GM18873 (cell line): ENCODE results near the gene MEIS2.

ENCODE experiments used
- ATAC-seq: cut with Tn5 transposase; IDR thresholded peaks from one replicate; pipeline ENCODE4 v1.9.1; 2021; ENCODE audit warnings: mild to moderate bottlenecking, moderate library complexity, moderate number of reproducible peaks; ENCODE audit not compliant: unreplicated experiment, low FRiP score

Gene MEIS2

DNA sequence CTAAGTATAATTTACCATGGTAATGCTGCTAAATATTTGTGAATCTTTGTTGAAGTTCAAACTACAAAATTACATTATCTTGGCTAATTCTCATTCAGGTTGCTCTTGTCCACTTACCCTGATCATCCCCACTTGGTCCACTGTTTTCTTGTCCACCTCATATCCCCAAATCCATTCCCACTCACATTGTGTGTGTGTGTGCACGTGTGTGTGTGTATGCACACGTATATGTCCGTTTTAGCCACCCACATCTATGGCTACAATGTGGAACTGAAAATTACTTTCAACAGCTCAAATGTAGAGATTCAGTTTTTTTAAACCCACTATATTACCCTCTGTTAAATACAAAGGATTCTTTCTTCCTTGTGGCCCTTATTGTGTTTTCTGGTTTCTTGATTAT lies 15.2 kb upstream of the MEIS2 start:
- ATAC-seq, result no peak

DNA sequence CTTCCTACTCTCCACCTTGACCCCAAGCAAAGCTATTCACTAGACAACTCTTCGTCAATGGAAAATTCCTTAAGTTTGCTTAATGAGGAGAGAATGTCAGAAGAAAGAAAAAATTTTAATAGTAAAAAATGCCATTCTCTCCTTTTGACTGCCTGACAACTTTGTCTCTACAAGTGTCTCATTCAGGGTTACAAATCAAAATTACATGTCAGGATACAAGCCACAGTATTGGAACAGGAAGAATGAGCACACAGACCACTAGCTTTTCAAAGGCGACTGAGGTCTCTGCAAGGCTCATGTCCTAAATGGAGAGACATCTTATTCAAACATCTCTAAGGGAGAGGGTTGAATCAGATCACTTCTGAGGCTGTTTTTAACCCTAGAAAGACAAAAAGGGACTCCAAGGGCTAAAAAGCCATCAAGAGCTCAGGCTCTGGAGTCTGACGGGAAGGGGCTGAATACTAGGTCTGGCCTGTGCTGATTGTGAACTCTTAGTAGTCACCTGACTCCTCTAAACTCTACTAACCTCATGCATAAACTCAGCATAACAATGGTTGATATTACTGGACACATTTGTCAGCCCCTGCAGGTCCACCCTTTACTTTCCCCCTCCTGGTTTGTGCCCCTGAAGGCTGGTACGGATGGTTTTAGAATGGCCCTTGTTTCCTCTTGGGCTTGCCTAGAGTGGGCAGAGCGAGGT lies 12.8 kb upstream of the MEIS2 start:
- no peak for ATAC-seq

DNA sequence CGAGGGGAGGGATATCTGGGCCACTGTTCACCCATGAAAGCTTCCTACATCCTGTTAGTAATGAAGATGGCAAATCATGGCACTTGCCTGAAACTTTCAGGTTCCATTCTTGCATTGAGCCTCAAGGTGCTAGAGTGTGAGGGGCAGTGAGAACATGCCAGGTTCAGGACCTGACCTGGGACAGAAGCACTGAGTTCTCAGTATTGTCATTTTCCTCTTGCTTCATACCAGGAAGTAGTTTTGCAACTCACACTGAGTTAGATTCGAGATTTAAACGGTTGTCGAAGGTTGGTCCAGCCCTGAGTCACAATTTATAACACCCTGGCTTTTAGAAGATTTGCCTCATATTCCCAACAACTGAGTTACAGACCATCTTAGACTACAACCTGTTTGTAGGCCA lies 11.8 kb upstream of the MEIS2 start:
- ATAC-seq, result no peak

DNA sequence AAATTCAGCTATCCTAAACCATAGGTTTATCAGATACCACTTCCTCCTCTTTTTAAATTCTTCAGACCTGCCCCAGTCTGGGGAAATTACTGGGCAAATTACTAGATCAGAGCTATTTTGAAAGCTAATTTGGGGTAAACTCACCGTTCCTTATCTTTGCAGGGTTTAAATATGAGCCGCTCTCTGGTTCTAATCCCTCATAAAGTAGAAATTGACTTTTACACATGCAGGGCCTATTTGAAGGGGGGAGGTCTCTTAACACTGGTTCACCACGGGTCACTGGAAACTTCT lies 11.0 kb upstream of the MEIS2 start:
- no peak for ATAC-seq

DNA sequence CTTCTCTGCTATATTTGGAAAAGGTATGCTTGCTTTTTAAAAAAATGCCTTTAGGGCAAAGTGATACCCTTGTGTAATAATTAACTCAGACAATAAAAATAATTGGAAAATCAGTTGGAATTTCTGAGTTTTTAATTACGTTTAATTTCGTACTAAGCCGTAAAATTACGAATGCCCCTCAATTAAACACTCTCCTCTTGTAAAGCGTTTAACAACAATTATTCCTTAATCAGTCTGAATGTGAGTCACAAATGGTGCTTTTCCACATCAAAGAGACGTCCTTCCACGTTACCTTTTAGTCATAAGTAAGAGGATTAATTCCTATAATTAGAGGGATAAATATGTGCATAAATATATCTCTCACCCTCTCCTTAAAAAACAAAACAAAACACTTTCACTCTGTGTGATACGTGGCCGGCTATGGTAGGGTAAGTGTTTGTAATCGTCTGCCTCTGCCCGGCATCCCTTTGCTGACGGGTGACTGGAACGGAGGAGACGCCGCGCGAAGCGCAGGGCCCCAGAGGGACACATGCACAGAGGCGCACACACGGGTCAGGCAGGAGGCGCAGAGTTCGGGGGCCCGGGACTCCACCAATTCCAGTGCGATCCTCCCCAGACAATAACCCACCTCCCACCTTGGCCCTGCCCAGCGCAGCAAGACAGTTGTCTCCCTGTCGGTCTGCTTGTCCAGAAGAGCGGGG lies 9.7 kb upstream of the MEIS2 start:
- ATAC-seq, result no peak

DNA sequence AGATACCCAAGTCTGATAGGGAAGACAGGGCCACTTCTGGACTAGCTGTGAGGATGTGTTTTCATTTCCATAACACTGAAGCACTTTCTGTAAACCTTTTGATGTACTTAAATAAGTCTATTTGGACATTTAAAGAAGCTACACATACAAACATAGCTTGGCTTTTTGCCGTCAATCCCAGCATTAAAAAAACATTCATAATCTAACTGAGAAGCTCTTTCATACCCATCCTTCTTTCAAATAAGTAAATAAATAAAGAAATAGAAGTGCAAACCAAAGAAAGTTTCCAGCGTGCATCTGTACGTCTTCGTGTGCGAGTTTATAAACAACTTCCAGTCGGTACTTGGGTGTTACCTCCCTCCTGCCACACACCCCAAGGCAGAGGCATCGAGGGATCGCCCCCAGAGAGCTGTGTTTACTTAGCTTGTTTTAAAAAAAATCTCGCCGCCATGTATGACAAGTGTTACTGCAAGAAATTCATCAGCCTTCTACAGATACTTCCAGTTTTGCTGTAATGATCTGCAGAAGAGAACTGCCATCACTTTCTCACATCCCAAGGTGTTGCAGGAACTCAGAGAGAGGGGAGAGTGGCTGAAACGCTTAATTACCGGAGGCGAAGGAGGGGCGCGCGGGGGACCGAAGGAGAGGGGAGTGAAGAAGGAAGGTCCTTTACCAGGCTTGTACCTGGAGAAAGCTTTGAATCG lies 9.0 kb upstream of the MEIS2 start:
- no peak for ATAC-seq

DNA sequence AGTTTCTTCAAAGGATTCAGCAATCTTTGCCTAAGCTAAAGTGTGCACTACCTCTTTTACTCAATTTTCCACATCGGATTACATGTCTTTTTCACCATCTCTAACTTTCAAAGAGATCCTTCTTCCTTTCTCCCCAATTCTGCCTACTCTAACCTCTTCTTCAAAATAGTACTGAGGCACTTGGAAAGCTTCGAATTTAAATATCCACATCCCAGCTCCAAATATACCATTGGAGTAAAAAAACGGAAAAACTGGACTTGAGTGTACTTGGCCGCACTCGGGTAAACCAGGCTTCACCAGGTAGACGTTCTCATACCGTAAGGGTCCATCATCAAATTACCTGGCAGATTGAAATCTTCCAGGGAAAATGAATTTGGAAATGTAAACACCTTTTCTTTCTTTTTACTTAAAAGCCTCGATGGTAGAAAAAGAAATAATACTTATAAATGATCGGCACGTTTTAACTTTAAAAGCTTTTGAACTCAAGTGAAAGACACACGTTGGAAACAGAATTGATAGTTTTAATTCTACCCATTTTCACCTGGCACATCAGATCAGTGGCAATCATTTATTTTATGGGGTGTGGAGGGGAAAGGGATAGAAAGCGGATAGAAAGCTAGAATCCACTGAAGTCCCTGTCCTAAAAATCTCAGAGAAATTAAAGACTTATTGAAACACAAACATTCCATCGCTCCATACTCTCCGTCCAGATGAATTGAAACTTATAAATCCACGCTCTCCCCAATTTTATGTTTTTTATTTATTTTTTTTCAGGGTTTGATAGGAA lies 8.2 kb upstream of the MEIS2 start:
- ATAC-seq, result no peak

DNA sequence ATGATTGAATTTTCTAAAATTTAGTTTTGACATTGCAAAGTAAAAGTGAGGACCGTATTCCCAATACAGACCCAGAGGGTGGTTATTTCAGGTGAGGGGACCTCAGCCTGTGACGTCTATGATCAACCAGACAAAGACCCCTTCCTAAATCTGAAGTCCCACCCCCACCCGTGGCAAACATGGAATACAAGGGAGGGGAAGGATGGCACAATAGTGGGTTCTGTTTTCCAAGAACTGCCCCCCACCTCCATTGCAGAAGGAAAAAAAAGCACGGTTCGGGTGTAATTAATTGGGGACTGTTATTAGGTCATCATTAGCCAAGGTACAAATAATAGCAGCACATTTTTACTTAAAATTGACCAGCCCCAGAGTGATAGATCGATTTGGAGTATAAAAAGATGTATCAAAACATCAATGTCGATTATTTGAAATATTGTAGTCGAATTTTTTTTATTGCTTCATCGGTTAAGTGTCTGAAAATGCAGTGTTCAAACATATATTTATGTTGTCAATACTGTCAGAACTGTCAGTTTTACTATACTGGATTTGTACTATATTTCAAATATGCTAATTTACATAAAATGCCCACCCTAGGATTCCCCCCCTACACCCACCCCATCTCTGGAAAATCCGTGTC lies 7.5 kb upstream of the MEIS2 start:
- ATAC-seq, result no peak

DNA sequence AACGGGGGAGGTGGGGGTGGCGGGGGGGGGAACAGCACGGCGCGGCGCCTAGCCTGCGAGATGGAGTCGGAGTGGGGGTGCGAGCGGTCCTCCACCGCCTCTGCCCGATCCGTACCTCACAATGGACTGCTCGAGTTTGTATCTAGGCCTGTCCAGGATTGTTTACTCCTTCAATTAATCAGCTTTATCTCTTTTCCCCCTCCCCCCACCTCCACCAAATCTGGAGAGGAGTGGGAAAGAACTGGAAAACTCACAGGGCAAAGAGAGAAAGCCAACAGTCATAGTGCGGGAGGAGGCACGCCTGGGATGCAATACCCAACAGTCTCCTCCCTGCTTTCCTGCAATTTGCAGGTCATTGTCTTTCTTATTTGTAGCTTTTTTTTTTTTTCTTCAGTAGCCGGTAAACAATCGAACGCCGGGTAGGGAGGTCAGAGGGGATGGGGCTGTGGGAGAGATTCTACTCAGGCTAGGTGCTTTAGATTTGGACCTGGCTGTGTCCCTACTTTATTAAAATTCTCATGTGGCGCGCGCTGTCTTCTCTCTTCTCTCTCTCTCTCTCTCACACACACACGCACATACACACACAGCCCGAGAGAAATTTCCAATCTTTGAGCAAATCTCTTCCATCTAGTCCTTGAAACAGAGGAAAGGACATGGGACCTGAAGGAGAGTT lies 6.9 kb upstream of the MEIS2 start:
- no peak for ATAC-seq

DNA sequence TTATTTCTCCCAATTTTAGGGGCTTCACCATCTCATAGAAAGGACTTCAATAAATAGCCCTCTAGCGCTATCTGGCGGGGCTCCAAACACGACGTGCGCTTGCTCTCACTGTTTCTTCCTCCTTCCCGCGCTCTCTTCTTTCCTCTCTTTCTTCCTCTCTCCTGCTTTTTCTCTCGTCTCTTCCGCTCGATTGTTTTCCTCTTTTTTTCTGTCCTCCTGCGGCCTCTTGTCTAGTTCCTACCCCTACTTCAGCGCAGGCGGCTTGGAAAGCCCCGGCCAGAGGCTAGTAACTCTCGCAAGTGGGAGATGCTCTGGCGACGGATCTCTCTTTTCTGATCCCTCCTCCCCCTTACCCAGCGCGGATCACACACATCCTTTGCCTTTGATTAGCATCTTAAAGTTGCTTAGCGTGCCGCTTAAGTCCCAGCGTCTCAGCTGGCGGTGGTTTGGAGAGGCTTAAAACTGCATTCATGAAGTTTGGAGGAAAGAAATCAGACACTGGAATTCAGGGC lies 6.2 kb upstream of the MEIS2 start:
- ATAC-seq, result no peak

DNA sequence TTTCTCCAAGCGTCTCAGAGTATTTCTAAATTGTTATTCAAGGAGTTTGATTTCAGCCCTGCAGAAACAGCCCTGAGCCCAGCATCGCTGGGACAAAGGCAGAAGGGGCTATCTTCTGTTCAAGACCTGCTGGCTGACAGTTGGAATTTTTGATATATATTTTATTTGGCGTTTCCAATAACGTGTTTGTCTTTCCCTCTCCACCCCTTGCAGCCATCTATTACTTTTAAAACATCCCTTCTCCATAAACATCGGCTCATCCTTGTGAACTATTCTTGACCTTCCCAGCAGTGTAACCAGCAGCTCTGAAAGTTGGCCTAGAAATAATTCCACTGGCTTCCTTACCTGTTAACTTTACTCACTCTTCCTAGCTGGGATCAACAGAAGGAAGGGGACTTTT lies 5.5 kb upstream of the MEIS2 start:
- no peak for ATAC-seq

DNA sequence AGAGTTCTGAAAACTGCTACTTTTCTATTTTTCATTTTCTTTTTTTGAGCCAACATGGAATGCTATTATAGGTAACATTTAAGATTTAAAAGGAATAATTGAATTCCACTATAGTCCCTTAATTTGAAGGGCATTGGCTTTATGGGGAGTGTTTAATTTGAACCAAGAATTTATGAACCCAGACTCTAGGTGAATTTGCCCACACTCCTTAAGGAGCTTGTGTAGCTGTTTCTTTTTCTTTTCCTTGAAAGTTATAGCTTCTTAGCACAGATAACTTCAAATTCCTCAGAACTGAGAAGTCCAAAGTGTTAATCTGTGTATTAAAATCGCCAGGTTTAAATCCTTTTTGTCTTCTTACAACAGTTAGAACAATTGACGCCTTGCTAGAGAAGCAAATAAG lies 4.7 kb upstream of the MEIS2 start:
- no peak for ATAC-seq

DNA sequence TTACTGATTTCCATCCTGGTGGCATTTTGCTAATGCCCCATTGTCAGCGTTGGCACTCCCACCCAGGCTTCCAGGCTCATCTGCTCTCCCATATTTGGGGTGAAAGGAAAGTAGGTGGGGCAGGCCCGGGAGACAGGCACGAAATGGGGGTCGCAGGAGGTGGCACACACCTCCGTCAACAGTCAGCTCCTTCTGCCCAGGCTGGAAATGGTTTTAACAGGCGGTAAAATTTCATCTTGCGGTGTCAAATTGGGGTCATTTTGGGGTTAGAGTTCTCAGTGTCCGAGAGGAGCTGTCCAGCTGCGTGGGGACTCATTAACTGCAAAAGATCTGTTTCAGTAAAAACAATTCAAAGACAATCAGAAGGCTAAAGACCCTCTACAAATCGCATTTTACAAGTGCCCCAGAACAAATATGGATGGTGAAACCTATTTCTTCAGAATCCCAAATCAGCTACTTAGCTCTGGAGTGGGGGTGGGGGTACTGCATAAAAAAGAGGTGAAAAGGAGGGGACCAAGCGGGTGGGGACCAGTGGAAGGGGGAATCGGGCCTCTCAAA lies 4.2 kb upstream of the MEIS2 start:
- ATAC-seq, result no peak

DNA sequence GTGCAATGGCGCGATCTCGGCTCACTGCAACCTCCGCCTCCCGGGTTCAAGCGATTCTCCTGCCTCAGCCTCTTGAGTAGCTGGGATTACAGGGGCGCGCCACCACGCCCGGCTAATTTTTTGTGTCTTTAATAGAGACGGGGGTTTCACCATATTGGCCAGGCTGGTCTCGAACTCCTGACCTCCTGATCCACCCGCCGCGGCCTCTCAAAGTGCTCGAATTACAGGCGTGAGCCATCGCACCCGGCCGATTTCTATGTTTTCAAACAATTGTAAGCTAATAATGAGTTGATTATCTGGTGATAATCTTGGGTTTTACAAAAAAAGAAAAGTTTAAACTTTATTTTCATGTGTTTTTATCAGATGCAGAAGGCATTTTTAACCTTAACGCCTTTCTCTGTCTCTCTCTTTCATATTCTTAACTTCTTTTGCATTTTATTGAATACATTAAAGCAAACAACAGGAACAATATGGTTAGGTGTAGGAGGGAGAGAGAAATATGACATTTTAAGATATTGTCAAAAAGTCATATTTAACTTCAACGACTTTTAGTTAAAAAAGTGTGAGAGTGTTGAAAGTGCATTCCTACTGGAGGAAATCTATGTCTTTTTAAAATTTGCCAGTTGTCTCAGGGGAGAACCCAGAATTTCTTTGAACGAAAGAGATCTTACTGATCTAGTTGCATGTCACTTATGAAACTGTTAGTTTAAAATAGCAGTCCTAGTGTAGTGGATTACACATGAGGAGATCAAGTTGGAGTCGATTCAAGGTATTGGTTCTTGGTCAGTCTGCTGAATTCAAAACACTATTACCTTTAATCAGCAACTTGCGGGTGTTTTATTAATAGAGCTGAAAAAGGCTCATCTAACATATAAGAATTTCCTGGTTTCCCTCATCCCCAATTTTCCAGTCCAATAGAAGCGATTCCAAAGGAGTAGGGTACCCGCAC lies 3.4 kb upstream of the MEIS2 start:
- ATAC-seq, result no peak

DNA sequence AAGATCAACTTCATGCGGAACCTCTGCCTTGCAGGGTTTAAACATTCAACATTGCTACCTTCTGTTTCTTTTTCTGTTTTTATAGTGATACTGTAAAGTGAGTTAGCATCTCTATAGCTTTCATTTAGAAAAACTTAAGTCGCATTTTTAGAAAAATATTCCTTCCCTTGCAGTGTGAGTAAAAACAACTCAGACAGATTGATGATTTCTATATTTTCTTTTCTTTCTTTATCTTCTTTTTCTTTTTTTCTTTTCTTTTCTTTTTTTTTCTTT lies 2.8 kb upstream of the MEIS2 start:
- ATAC-seq, result no peak

DNA sequence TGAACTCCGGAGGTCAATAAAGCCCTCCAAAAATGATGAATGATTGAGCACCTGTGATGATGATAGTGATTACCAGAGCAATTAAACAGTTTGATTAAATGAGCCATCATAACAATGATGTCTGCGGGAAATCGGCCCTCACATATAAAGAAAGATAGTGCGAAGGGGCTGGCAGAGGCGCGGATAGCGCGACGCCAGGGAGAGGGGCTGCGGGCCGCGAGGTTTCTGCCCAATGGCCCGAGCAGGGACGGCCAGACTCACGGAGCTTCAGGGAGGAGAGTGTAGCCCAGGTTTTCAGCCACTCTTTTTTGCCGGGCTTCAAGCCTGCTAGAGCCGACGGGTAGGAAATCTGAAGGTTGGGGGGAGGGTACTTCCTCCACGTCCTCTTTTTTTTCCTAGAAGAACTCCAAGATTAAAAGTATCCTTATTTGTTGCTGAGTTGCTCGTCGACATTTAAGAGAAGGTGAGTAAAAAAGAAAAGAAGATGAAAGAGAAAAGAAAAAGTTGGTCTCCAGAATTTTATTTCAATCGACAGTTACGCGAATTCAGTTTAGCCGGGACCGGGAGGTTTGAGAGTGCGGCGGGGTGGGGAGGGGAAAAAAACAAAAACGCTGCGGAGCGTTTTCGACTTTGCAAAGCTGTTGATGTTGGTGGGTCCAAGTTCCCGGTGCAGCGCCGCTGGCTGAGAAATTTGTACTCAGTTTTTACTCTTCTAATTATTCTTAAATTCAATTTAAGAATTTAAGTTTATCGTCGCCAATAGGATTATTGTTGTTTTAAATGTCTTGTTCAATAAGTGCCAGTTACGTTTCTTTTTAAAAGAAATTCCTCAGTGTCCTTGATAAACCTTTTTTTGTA lies 2.2 kb upstream of the MEIS2 start:
- ATAC-seq, result no peak

DNA sequence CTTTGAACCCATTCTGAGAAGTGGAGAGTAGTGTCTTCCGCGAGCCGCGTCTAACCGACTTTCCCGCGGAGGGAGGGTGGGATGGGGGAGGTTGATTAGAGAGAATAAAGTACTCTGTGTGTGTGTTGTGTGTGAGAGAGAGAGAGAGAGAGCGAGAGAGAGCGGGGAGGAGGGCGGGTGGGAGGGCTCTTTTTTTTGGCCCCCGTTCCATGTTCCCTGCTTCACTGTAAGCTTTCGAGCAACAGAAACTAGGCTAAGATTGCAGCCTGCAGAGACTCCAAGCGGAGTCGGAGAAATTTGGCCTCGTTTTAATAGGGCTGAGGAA lies 1.6 kb upstream of the MEIS2 start:
- ATAC-seq, result no peak

DNA sequence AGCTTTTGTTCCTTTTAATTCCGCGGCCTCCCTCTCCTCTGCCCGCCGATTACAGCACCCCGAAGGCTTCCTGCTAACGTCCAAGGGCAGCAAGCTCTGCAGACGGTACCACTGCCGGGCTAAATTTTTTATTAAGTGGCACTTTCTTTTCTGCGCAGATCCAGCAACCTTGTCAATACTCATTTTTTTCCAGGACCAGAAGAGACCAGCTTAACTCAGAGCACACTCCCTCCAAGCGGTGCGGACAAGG lies 542 bp upstream of the MEIS2 start:
- no peak for ATAC-seq
